ENCODE measurements around the gene FSTL5.

The FSTL5 gene

DNA sequence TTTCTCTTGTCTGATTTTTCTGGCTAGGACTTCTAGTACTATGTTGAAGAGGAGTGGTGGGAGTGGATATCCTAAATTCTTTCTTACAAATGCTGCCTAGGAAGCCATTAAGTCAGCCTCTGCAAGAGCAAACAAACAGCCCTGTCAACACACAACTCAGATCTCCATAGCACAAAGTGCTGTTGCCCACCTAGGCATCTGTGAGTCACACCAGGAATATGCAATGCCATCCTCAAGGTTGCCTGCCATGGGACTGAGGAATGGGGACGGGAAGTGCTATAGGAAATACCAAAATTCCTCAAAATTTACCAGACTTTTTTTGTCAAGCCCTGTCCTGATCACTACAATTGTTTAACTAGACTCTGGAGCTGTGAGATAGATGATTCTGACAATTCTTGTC lies 466.9 kb downstream of the FSTL5 start:
- no peak for DNase-seq

DNA sequence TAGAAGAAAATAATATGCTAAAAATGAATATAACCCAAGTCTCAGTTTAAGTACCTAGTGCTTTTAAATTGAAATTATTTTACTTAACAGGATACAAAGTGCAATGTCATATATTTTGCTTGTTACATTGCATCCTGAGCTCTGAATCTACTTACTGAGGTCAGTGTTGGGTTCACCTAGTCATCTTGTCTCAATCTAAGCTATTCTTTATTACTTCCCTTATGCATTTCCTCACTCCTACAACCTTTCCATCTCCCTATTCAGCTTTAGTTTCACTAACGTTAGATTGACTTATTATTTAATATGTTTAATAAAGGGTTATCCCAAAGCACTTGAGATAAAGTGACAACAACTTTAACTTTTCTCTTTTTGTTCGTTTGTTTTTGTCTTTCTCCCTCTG lies 483.7 kb downstream of the FSTL5 start:
- DNase-seq, result no peak

DNA sequence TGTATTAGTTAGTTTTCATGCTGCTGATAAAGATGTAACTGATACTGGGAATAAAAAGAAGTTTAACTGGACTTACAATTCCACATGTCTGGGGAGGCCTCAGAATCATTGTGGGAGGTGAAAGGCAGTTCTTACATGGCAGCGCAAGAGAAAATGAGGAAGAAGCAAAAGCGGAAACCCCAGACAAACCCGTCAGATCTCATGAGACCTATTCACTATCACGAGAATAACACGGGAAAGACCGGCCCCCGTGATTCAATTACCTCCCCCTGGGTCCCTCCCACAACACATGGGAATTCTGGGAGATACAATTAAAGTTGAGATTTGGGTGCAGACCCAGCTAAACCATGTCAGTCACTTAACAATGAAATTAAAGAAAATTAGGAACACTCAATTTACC lies 499.1 kb downstream of the FSTL5 start:
- no peak for DNase-seq

DNA sequence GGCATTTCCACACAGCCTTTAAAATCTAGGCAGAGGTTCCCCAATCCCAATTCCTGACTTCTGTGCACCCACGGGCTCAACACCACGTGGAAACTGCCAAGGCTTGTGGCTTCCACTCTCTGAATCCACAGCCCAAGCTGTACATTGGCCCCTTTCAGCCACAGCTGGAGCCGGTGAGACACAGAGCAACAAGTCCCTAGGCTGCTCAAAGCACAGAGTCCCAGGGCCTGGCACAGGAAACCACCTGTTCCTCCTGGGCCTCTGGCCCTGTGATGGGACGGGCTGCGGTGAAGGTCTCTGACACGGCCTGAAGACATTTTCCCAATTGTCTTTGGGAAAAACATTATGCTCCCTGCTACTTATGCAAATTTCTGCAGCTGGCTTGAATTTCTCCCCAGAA lies 500.0 kb downstream of the FSTL5 start:
- DNase-seq, result no peak

DNA sequence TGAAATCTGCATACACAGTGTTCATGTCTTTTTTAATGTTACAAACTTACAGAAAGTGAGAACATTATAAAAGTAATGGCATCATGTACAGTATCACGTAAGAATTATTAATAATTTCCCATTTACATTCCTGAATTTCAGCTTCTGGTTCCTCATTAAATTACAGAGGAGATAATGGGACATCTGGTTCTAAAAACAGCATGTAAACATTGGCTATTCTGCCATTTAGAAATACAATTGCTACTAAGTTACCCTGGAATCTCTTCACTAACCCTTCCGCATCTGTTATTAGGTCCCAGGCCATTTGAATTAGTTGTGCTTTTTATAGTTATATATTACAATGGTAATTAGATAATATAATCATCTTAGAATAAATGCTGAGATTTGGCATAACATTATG lies 505.1 kb downstream of the FSTL5 start:
- no peak for DNase-seq

DNA sequence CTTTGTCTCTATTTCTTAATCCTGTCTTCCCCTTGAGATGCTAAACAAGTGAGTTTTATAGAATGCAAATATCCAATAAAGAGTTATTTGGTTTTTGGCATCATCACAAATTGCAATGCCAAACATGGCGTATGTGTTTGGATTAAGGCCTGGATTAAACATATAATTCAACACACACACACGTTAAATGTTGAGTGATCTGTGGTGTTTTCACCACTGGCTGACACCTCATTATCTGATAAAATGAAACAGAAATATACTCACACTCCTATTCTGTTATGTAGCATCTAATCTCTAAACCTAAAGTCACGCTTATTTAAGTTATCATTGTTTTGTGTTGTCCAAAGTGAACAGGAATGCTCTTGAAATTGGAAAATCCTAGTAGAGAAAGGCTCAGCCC lies 506.2 kb downstream of the FSTL5 start:
- DNase-seq, result no peak

DNA sequence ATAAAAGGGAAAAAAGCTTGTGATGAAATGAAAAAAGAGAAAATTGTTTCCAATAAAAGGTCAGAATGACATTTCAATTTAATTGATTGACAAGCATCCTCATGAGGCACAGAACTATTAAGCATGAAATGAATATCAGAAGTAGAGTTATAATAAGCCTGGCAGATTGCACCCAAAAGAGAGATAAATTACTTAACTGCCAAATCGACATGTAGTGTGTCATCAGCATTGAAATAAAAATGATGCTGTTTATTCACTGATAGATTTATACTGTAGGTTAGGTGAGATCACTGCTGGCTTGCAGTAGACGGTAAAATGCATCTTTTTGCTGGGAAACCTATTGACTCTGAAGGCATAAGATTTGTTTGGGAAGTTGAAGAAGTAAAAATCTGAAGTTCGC lies 507.2 kb downstream of the FSTL5 start:
- no peak for DNase-seq

DNA sequence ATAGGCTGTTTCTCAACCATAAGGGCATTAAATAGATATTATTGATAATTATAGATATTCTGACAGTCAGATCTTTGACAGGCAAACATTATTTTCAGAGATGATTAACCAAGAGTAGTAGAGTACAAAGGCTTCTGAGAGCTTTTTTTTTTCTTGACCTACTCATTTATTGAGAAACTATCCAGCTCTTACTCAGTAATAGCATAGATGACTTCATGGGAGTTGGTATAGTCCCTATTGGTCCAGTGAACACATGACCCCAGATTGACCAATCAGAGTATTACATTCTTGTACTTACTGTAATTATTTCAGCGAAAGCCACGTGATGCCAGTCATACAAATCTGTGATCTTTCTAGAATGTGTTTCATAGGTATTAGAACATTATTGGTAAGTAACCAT lies 508.7 kb downstream of the FSTL5 start:
- peak; percentile 6 for DNase-seq

DNA sequence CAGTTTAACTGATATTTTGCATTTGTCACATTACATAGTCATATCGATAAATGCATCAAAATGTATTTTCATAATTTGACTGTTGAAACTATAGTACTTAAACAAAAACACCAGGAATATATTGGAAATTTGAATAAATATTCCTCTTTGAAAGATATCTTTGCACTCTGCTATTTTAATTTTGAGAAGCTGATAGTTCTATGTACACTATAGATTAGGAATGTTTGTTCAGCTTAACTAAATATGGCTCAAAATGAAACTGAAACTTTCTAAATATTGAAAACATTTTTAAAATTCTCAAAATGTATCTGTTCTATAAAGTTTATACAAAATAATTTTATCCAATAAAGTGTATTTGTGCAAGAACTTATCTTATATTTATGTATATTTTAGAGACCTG lies 510.1 kb downstream of the FSTL5 start:
- DNase-seq, result no peak

DNA sequence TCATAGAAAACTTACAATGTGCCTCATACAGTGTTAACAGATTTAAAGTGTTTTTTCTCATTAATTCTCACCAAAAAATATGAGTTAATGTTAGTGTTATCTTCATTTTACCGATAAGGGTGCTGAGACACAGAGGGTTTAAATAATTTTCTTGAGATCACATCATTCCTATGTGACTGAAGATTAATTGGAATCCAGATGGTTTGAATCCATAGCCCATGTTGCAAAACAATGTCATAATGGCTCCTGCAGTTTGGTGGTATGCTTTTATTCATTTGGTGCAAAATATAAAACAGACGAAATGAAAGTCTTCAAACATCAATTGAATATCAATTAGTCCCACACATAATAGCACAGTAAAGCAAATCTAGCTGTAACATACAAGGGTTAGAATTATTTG lies 512.2 kb downstream of the FSTL5 start:
- DNase-seq, result no peak

DNA sequence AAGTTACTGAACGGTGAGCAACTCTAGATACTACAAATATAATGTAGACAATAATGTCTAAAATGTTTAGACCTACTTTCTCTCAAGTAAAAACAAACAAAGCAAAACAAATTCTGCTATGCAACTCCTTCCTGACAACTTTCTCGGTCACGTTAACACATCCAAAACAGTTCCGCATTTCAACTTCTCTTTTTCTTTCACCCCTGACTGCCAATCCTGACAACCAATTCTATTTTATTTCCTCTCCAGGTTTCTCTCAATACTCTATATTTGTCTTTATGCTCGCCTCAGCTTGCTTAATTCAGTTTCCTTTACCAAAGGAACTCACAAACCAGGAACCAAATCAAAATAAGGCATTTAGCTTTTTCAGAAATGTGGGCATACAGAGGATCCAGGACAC lies 513.0 kb downstream of the FSTL5 start:
- DNase-seq, result peak; percentile 64

DNA sequence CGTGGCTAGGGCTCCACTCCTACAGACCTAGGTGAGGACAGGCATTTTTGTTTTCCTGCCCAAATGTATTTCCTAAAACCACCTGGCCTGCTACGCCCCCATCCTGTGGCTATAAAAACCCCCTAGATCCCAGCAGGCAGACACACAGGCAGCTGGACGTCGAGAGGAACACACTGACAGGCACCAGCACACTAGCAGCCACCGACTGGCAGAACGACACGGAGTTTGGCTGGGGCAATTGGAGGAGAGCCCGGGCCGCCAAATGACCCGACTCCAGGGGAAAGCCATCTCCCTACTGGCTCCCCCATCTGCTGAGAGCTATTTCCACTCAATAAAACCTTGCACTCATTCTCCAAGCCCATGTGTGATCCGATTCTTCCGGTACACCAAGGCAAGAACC lies 516.0 kb downstream of the FSTL5 start:
- DNase-seq, result no peak

DNA sequence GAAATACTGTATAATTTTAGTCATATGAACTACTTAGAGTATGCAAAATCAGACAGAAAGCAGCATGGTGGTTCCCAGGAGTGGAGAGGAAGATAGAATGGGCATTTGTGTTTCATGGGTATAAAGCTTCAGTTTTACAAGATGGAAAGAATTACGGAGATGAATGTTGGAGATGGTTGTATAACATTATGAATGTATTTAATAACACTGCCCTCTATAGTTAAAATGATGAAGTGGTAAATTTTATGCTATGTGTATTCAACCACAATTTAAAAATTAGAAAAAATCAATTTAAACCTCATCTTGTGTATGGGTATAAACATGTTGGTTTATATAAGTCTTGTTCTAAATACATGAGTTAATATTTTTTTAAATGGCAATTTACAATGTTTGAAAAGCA lies 521.1 kb downstream of the FSTL5 start:
- peak; percentile 12 for DNase-seq

DNA sequence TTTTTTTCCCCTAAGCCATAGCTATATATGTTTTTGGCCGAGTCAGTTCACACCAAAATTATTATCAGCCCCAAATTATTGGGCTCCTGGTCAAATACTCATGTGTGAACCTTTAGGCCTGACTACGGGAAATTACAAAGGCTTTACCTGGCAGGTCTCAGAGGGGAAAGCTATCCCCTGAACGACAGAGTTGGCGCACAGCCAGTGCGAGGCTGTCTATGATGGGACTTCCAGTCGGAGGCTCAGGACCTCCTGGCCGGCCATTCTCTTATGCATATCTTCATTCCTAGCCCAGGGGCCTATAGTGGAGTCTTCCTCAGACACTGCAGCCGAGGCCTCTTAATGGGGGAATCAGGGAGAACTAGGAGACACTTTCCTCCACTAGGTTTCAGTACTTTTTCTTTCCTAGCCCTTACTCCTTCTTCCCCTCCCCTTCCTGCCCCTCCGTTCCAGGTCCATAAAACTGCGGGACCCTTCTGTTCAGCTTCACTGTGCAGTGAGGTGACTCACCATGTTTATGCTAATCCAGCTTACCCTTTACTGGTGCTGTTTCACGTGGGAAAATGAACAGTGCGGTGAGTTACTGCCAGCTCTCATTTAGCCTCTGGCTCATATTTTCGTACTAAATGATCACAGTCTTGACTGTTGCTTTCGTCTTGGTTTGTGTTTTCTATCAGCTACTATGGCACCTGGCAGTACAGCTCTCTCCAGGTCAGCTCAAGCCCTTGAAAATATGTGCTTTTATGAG lies 533.9 kb downstream of the FSTL5 start:
- DNase-seq, result no peak

DNA sequence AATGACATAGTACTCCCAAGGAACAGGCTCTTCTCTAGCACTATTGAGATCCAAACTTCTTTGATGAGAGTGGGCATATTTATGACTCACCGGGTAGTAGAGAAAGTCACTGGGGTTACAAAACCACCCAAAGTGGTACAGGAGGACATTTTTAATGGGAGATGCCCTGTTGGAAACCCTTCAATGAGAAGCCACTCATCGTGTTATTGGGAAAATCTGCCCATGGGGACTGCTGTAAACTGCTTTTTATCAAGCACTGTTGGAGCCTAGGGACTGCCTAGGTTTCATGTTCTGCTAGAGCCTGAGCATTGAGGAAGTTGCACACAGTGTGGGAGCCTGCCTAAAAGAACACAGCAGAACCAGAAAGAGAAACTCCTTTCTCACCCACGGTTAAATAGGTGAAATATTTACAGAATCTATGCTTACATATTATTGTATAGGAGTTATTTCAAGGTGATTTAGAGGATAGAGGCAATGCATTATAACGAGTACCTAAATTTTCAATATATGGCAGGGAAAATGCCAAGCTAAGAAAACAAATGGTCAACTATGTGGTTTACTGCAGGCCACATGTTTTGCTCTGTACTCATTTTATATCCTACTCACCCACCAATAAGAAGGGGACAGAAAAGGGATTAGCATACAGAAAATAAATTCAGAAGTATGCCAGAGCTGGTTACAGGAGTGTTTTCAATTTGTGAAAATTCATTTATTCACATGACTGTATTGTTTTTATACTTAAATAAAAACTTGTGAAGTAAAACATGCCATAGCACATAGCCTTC lies 559.1 kb downstream of the FSTL5 start:
- peak; percentile 34 for DNase-seq

DNA sequence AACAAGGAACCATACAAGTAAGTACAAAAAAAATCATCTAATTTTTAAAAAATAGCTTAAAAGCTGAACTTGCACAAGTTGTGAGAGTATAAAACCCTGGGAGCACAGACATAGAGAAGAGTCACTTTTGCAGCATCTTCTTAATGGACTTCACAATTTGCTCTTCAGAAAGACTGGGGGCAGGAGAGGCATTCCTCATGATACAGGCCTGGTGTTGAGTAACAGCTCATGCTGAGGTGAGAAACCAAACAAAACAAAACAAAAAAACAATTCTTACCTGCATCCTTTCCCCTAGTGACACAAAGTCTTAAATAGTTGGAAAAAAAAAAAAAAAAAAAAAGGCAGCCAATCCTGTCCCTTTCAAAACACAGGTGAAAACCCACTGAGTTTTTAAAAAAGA lies 562.8 kb downstream of the FSTL5 start:
- DNase-seq, result no peak

DNA sequence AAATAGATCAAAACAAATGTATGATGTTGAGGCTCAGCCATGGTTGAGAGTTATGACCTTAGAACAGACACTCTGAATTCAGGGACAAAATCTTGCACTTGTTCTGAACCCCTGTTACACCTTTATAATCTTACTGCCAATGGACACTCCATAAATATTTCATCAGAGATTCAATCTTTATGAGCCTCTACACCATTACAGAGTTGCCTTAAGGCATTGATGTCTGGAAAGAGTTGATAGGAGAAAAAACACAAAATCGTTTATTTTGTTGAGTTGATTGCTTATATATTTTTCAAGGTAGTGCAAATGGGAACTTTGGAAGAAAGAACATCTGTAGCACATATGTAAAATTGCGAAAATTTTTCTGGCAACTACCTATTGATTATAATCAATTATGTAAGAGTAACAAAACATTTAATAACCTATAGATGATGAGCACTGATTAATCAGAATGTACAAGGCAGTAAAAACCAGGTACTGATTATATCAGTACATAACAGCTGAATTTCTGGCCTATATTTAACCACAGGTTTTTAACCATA lies 568.5 kb downstream of the FSTL5 start:
- no peak for DNase-seq

DNA sequence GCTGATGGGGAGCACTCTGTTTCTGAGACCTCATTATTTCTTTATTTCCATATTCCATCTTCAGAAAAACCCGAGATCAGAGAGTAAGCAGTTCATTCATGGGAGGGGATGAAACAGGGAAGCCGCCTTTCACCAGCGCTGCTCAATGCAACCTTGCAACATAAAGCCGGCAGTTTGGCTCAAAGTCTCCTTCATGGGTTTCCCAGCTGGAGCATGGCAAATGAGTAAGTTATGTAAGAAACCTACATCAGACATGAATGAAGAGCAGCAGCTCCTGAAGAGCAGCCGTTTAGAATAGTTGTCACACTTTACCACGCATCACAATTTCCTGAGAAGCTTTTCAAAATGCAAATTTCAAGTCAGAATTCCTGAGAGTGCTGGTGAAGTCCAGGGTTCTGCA lies 578.8 kb downstream of the FSTL5 start:
- no peak for DNase-seq

DNA sequence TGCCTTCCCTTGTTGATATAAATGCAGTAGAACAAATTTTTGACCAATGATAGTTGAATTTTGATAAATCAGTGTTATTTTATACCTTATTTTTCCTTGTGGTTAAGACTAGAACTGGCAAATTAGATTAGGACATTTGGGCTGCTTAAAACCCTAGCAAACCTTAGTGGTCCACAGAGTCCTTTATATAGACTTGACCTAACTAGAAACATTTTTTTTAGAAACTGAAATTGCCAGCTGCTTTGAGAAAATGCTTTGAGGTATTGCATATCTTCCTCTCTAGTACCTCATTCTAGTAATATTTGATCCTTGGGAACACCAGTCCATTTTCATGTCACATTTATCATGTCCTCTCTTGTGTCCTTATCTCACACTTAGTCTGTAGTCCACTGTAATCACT lies 580.3 kb downstream of the FSTL5 start:
- DNase-seq, result no peak

DNA sequence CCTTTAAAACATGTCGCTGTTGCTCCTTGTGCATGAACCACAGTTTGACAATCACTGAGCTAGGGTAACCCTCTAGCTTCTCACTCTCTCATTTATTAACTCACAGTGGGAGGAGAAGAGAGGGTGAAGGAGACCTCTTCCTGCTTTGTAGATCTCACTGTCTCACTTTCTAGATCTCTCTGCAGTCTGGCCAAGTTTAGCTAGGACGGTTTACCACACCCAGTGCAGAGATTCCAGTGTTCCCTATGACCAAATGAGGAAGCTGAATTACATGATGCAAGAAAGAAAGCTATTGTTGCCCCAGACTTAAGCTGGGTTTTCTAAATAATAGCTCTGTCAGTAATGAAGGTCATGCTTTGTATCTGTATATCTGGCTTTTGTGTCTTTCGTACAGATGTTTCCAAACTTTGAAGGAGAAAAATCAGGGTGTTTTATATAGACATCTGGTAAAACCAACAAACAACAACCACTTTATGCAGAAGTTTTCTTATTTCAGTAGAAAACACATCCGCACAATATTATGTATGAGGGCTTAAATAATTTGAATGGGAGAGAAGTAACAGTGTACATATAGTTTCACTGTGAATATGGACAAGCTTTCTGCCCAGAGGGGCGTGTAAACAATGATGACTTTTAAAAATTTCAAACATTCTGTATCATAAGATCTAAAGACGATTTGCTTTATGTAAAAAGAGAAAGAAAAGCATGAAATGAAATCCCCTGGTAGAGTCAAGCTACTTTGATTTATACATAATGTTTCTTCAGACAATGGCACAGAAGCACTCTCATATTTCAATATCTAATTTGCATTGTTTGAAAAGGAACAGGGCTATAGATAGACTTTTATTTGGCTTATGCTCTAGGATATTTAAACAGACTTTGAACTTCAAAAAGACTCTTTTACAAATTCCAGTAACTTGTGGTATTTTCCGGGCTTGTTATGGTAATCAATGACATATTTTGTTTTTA lies 582.3 kb downstream of the FSTL5 start:
- peak; percentile 75 for DNase-seq

DNA sequence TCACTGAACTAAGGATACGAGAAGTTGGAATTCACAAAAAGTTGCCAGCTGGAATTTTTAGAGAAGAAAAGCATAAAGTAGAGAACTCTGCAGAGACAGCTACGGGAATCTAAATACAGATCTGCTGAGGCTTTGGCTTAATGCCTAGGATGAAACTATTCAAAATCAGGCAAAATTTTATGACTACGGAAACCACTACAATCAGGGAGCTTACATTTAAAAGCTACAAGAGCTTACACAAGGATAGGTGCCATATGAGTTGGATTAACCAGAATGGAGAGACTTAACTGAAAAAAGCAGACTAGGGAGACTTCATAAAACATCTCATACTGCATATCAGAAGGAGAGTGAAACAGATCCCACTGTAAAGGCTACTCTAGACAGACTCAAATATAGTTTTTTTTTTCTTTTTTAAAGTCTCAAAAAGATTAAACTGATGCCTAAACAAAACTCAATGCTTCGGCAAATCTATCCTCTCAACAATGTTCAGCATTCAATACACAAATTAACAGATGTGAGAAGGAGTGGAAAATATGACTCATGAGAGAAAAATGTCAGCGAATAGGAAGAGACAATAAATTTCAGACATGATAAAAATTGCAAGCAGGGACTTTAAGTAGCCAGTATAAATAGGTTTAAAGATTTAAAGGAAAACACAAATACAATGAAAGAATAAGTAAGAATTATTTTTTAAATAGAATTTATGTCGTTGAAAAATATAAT lies 586.1 kb downstream of the FSTL5 start:
- DNase-seq, result no peak

DNA sequence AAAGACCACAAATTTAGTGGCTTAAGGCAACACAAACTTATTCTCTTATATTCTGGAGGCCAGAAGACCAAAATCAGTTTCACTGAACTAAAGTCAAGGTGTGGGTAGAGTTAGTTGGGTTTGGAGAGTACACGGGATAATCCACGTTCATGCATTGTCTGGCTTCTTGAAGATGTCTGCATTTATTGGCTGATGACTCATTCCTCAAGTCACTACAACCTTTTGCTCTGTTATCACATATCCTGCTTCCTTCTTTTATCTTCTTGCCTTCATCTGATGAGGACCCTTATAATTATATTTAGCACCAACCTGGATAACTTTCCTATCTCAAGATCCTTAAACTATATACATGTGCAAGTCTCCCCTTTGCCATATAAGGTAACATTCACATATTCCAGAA lies 590.0 kb downstream of the FSTL5 start:
- no peak for DNase-seq

Data from suppressor macrophage treated with lipopolysaccharide for 4 hours (primary cell).